Transverse colon (tissue), 4 donors: ENCODE data around the gene GTPBP3.

ENCODE experiments used
- EP300 ChIP-seq: sonication (generic); formaldehyde crosslinking; IDR thresholded peaks from one replicate; pipeline ENCODE4 v1.6.1; 2017; ENCODE audit warnings: antibody characterized with exemption, low read depth
- POLR2A ChIP-seq: fragments of 450-650 bp; IDR thresholded peaks from one replicate; pipeline ENCODE4 v1.6.1; 2016; ENCODE audit warnings: antibody characterized with exemption, mild to moderate bottlenecking, moderate library complexity
- POLR2AphosphoS5 ChIP-seq, 3 donors: sonication (generic); formaldehyde crosslinking; IDR thresholded peaks; one replicate each; pipeline ENCODE4 v1.6.1; 2016; ENCODE audit warnings: antibody characterized with exemption in 3 of 3
- TF ChIP-seq, protein P1 (sequence below), 5 experiments: fragments of 200-600 bp in 3 of 5; fragments of 450-650 bp in 2 of 5; sonication (generic) in 3 of 5; IDR thresholded peaks; 1 replicate in 2 of 5; 2 replicates in 3 of 5; pipeline ENCODE4 v1.5.1; 2016 to 2017; ENCODE audit warnings: antibody characterized with exemption in 5 of 5, inconsistent platforms in 3 of 5, mild to moderate bottlenecking in 2 of 5, moderate library complexity in 1 of 5

DNA sequence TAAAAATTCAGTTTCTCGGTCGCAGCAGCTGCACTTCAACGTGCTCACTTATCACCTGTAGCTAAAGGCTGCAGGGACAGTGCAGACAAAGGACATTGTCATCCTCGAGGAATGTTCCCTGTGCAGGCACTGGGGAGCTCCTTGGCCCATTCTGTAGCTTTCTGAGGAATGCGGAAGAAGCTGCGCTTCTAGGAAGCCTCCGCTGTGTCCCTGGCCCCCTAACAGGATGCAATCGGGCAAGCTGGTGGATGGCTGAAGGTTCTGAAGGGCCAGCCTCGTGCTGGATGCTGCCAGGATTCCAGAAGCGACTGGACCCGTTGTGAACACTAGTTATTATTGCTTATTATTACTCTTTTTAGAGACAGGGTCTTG, 10.8 kb upstream of the GTPBP3 start:
- TF ChIP-seq, protein P1, sequence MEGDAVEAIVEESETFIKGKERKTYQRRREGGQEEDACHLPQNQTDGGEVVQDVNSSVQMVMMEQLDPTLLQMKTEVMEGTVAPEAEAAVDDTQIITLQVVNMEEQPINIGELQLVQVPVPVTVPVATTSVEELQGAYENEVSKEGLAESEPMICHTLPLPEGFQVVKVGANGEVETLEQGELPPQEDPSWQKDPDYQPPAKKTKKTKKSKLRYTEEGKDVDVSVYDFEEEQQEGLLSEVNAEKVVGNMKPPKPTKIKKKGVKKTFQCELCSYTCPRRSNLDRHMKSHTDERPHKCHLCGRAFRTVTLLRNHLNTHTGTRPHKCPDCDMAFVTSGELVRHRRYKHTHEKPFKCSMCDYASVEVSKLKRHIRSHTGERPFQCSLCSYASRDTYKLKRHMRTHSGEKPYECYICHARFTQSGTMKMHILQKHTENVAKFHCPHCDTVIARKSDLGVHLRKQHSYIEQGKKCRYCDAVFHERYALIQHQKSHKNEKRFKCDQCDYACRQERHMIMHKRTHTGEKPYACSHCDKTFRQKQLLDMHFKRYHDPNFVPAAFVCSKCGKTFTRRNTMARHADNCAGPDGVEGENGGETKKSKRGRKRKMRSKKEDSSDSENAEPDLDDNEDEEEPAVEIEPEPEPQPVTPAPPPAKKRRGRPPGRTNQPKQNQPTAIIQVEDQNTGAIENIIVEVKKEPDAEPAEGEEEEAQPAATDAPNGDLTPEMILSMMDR (IDR thresholded peaks at IDR 0.05) = no peak
- no peak for TF ChIP-seq POLR2A
- no peak for TF ChIP-seq EP300
- TF ChIP-seq POLR2AphosphoS5 (IDR thresholded peaks at IDR 0.05) = no peak
